Embryonic facial prominence (tissue), 1 donor: ENCODE measurements around the gene MEF2B.
"Not testable (repeated sequence)": the region's sequence is repeated elsewhere in the genome, so short reads cannot be mapped to it uniquely, and the experiment has no call there.

Experiments used
- DNase-seq: peaks from one replicate; pipeline ENCODE4 v3.0.0-alpha.2; 2016; ENCODE audit errors: extremely low spot score

MEF2B gene

DNA sequence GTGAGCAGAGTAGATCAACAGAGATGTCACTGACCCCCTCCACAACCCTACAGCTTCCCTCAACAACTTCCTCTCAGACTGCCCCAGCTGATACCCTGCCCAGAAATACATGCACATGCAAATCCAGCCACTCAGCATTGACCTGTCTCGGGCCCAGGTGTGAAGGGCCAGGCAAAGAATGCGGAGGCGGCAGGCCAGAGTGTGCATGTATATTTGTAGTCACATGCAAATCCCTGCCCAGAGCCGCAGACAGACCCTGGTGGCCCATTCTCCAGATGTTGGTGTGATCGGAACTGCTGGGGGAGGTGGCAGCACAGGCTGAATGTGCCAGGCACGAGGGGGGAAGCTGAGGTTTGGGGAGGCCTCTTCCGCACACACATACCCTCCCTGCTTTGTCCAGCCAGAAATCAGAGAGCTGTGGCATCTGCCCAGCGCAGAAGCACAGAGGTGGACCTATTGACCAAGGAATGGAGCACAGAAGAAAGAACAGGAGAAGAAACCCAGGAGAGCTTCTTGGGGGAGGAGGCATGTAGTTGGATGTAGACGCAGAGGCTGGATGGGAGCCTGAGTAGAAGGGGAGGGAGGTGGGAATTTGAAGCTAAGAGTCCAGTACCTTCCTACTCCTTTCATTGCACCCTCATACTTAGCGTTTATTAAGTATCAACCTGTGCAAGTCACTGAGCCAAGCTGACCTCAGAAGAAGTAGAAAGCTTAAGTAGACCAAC is 14.4 kb downstream of the MEF2B start:
- no peak for DNase-seq

DNA sequence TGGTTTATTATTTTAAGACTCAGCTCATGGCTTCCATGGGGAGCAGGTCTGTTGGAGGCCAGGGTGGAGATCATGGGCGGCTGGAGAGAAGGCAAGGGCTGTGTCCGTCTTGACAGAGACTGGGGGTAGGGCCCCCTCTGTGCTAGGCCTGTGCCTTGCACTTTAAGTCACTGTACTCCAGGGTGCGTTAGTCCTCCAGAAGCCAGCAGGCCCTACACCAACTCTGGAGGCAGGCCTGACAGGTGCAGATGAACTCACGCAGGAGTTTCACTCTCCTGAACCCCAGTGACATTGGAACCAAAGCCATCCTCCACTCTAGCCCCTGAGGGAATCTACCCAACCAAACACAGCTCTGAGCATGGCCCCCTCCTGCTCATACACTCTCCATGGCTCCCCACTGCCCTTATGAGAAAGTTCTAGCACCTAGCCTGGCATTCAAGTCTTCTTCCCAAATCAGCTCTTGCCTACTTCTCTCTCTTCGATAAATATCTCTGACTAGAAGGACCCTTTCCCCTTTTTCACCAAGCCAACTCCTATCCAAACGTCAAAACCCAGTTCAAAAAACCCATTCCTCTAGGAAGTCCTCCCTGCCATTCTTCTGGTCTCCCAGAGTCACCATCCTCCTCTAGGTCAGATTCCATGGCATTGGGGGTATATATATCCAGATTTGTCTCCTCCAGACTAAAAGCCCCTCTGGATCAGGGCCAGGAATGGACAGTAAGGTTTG is 15.1 kb downstream of the MEF2B start:
- no peak for DNase-seq

DNA sequence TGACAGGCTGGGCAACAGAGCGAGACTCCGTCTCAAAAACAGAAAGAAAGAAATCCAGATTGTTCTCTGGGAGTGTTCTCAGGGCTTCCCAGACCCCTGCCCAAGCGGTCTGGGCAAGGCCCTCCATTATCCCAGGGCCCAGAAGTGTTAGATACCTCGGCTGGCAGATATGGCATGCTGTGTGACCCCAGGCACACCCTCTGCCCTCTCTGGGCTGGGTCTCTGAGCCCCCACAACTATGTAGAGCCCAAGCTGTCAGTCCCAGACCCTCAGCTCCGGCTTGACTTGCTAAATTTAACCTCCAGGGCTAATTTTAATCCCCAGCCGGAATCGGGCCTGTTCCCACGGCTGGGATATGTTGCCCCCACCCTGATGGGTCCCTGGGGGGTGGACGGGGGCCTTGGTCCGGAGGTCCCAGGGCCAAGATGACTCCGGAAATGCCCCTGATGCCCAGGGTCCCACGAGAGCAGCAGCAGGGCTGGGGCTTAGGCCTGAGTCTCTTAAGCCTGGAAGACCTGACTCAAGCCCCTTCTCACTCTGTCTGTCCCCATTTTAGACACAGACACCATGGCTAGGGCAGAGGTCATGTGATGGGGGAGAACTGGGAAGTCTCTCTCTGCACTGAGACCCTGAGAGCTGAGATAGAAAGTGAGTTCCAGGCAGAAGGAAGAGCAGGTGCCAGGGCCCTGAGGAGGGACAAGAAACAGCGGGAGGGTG is 17.2 kb downstream of the MEF2B start:
- no peak for DNase-seq

DNA sequence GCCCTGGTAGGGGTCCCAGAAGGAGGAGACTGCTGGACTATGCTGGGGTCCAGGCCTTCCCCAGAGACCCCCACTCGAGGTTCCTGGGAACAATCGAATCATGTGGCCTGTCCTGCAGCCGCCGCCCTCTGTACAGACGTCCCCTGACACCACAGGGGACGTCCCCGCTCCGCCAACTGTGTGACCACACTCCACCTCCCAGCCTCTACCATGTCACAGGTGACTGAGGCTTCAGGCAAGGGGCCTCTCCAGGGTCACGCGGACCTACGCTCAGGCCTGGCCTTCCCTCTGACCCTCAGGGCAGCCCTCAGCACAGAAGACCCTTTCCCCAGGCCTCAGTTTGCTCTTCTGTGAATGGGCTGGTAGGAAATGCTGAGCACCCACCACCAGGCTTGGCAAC is 18.6 kb downstream of the MEF2B start:
- DNase-seq, result no peak

DNA sequence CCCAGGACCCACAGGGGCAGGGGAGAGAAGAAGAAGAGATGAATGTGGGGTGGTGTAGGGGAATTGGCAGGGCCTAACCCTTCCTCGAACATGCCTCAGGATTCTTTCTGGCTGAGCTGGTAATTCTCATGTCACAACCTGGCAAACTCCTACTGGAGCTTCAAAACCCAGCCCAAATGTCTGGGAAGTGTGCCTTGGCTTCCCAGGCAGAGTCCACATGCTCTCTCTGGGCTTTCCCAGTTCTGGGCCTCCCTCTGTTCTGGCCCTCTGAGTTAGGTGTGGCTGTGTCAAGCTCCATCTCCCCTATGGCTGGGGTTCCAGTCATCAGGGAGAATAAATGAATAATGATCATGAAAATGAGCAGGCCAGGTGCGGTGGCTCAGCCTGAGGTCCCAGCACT is 20.6 kb downstream of the MEF2B start:
- DNase-seq, result no peak

DNA sequence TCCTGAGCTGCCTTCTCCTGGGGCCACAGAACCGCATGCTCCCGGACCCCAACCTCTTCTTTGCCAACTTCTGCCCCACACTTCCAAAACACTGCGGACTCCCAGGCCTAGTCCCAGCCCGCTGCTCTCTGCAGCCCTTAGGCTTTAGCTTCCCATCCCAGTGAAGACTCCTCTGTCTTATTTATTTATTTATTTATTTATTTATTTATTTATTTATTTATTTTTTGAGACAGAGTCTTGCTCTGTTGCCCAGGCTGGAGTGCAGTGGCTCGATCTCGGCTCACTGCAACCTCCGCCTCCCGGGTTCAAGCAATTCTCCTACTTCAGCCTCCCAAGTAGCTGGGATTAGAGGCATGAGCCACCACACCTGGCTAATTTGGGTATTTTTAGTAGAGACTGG is 21.6 kb downstream of the MEF2B start:
- not testable (repeated sequence) for DNase-seq

DNA sequence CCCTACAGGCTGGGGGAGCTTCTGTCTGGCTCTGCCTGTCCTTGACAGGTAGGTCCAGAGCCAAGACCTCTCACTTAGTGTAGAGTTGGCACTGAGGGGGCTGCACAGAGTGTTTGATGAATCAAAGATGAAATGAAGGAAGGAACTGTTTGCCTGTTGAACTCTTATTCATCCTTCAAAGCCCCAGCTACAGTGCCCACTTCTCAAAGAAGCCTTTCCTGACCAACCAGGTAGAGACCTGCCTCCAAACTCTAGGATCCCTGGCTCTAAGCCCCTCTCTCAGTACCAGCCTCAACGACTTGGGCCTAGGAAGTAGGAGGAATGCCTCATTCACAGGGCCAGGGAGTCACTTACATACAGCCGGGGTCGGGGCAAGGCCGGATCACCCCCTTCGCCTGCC is 22.7 kb downstream of the MEF2B start:
- no peak for DNase-seq

DNA sequence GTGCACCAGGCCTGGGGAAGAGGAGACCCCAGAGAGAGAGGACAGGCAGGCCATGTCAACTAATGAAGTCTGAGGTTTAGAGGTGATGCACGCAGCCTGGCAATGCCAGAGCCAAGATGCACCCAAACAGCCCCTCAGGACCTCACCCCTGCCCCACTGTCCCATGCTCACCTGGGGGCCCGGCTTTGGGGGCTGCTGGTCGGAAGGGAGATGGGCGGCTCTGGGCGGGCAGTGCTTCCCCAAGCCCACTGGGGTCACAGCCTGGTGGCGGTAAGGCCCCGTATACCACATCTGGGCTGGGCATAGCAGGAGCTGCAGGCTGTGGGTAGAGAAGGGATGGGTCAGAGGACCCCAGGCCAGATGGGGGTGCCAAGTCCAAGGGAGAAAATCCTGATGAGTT is 23.2 kb downstream of the MEF2B start:
- DNase-seq, result no peak

DNA sequence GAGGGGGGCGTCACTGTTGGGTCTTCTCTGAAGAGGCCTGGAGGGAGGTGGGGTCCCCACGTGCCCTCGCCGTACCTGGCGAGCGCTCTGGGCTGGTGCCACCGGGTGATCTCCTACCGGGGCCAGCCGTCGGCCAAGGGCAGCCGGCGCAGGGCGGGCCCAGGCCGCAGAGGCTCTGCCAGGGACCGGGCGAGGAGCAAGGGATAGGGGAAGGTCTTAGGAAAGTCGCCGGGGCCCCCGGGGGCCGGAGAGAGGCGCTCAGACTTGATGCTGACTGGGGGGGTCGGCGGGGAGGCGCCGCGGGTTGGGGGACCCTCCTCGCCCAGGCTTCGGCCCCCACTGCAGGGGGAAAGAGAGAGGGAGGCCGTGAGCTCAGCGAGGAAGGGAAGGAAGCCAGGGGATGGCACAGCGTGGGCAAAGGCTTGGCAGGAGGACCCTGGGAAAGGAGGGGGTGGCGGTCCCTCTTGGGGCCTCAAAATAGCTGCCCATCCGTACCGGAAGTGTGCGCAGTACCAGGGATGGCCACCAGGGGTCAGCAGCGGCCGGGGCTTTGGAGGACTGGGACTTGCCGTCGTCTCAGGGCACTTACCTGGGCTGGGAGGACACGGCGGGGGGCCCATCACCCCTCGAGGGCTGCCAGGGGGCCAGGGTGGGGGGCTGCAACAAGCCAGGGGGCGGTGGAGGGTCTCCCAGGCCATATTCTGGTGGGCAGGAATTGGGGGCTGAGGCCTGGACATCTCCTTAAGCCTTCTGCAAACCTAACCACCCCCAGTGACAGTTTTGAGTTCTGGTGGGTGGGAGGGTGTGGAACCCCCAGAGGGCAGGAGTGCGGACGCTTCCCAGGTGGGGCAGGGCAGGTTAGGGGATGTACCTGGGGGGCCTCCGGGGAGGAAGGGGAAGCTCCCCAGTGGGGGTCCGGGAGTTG is 24.1 kb downstream of the MEF2B start:
- peak; percentile 12 for DNase-seq

DNA sequence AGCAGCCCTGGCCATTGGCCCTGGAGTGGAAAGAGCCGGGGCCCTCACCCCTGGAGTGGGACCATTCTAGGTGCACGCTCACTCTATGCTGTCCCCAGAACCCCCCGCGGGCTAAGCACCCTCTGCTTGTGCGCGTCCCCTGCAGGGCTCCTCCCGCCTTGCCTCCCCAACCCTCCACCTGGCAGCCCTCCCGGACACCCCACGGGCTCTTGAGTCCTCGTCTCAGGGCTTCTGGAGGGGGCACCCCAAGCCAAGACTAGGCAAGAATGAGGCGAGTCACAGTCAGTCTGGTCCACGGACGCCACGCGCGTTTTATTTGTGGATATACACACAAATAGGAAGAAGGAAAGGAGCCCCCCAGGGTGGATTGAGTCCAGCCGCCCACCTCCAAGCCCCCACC is 24.8 kb downstream of the MEF2B start:
- no peak for DNase-seq

DNA sequence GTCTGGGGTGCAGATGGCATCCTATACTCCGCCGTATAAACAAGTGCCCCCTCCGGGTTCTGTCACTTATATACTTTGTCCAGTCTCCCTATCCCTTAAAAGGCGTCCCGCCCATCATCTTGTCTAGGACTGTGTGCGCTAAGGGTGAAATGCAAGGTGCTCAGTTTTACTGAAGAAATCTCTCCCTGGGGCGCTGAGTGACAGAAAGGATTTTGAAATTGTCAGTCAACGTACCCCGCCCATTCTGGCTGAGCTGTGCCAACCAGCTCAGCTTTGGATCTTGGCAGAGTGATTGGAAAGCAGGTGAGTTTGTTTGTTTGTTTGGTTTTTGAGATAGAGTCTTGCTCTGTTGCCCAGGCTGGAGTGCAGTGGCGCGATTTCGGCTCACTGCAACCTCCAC is 27.7 kb downstream of the MEF2B start:
- DNase-seq, result no peak

DNA sequence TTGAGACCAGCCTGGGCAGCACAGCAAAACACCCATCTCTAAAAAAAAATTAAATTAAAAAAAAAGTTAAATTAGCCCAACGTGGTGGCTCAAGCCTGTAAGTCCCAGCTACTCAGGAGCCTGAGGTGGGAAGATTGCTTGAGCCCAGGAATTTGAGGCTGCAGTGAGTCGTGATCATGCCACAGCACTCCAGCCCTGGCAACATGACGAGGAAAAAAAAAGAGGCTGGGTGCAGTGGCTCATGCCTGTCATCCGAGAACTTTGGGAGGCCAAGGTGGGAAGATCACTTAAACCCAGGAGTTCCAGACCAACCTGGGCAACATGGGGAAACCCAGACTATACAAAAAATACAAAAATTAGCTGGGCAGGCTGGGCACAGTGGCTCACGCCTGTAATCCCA is 29.6 kb downstream of the MEF2B start:
- DNase-seq, result no peak

DNA sequence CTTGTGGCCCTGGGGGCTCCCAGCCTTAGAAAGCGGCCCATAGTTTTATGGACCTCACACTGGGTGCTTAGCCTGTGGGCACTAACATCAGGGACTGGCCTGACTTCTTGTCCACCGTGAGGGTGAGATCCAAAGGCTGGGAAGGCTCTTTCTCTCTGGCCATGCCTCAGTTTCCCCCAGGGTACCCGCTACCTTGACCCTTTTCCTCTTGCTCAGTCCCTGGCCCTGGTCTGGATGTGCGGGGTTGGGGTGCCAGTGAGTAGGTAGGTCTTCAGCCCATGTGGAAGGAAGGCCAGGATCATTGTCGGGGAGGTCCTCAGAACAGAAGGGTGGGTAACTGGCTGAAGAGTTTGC is 30.2 kb downstream of the MEF2B start:
- DNase-seq, result no peak

DNA sequence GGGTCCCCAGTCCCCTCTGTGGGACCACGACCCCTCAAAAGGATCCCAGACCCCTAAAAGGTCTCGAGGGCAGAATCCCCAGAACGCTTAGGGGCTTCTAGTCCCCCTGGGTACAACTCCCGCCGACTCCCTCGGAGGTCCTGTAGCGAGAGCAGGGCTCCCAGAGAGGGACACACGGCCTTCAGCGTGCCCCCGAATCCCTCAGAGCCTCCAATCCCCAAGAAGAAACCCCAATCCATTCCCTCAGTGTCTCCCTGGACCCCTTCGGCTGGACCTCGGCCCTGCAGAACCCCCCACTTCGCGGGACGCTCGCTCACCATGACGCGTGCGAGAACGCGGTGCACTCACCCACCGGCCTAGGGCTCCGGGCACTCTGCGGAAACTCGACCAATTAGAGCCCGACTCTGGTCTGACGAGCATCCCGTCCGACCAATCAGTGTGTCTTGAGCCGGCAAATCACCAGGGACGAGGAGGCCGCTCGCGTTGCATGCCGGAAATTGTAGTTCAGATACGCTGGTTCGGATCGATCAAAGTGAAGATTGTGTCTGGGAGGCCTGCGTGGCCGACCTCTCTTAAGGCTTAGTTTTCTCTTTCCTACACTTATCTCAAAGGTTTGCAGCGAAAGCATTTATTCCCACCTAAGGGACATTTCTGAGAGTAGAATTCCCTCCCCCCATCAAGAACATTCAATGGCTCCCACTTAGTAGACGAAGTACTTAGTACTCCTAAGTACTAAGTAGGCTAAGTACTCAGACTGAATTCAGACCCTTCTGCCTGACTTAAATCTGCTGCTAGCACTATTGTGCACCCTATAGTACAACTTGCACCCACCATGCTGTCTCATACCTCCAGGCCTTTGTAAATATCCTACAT is 31.7 kb downstream of the MEF2B start, which contains the start of gene TMEM161A:
Gene TMEM161A (minus strand): TSS at position 370 of the 873 bp plus-strand sequence. CDS start 50 bp downstream, at position 320.
- DNase-seq, result peak; percentile 90

DNA sequence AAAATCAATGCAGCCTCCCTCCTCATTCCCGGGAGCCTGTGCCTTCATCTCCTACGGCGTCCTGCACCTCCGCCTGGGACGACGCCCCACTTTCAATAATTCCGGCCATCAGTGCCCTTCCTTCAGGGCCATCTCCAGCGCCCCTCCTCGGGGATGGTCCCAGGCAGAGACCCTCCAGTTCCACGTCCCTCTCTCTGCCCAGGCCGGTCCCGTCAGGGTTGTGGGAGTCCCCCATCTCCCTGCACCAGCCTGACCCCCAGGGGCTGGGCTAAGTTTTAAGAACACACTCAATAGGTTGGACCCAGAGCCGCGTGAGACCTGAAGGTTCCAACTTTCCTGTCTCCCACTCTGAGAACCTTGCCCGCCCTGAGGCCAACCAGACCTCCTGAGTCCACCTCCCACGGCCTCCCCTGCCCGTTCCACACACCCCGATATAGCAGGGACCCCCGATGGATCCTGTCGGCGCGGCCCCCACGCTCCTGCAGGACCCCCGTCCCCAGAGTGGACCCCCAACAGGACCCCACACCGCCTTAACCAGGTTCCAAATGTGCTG is 32.4 kb downstream of the MEF2B start:
- no peak for DNase-seq

DNA sequence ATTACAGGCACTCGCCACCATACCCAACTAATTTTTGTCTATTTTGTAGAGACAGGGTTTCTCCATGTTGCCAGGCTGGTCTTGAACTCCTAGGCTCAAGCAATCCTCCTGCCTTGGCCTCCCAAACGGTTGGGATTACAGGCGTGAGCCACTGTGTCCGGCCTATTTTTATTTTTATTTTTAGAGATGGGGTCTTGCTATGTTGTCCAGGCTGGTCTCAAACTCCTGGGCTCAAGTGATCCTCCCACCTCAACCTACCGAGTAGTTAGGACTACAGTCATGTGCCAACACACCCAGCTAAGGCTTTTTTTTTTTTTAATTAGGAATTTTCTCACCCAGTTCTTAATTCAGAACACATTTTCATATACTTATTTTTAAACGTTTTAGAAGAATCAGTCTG is 34.4 kb downstream of the MEF2B start:
- not testable (repeated sequence) for DNase-seq

DNA sequence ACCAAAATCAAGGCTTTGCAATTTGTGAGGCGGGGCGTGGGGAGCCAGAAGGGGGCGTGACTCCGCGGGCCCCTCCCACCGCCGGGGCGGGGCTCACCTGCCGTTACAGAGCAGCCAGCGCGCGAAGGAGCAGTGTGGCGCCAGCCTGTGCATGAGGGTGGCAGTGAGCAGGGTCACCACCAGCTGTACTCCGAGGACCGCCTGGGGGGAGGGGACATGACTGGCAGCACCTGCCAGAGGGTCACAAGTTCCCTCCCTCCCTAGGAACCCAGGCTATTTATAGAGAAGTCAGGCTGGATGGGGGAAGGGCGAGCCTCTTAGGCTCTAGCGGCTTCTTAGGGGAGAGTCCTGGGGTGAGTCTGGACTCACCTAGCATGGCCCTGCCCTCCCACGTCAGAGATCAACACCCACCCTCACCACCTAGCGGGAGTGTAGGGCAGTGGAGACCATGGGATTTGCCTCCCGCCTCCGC is 35.3 kb downstream of the MEF2B start:
- no peak for DNase-seq

DNA sequence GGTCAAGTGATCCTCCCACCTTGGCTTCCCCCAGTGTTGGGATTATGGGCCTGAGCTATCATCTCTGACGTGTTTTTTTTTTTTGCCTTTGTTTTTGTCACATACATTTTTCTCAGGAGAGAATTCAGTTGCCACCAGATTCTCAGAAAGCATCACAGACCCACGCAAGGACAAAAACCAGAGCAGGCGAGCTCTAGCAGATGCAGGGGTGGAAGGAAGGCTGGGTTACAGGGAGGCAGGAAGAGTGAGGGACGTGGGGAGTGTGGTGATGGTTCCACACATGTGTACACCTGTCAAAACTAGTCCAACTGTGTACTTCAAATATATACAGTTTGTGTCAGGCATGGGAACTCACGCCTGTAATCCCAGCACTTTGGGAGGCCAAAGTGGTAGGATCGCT is 36.1 kb downstream of the MEF2B start:
- DNase-seq, result no peak

DNA sequence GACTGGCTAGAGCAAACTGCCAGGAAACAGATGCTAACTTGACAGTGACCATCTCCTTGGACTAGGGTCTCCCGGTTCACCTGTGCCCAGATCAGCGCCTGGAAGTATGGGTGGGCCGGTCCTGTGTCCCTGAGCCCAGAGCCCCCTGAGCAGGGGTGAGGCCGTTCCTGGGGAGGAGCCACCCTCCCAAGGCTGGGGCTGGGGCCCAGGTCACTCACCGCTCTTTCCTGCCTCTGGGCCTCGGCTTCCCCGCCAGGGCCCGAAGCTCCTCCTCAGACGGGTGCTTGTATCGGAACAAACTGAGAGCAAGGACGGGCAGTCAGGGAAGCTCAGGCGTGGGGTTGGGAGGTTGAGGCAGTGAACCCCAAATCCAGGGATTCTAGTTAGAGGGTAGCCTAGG is 37.2 kb downstream of the MEF2B start:
- DNase-seq, result no peak

DNA sequence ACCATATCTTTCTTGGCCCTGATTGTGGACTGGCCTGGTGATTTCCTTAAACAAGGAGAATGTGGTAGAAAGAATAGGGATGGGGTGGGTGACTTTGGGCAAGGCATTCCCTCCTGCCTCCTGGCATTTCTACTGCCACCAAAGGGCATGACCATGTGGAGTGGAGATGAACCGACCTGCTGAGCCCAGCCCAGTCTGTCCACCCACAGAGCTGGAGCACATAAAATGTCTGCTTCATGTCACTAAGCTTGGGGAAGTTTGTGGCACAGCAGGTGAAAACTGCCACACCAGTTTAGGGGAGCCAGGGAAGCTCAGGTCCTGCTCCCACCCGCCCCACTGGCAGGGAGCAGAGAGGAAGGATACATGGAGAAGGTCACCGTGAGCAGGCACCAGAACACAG is 38.1 kb downstream of the MEF2B start:
- DNase-seq, result no peak
